ENCODE data around the gene EPB41L4A.
"Not testable (repeated sequence)": the region's sequence is repeated elsewhere in the genome, so short reads cannot be mapped to it uniquely, and the experiment has no call there.

The EPB41L4A gene

GRCh38 chr5:112248623-112249022, 170.5 kb downstream of the EPB41L4A start:
- DNase-seq: no peak

- DNase-seq: no peak
Observed at GRCh38 chr5:112247960-112248359, 171.1 kb downstream of the EPB41L4A start.

GRCh38 chr5:112245656-112246055, 173.4 kb downstream of the EPB41L4A start:
- DNase-seq: no peak

DNA sequence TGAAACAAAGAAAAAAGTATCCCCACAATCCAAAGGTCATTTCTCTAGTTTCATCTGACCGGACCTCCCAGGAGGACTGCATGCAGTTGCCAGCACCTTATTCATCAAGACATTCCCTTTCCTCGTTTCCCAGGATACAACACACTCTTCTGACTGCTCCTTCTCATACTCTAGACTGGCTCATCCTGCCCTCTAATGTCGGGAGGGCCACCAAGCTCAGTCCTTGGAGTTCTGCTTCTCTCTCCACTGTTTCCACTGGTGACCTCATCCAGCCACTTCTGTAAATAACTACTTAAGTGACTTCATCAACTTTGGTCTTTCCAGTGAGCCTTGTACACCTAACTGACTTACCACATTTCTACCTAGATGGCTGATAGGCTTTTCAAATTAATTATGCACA, 179.1 kb downstream of the EPB41L4A start:
- no peak for DNase-seq

DNA sequence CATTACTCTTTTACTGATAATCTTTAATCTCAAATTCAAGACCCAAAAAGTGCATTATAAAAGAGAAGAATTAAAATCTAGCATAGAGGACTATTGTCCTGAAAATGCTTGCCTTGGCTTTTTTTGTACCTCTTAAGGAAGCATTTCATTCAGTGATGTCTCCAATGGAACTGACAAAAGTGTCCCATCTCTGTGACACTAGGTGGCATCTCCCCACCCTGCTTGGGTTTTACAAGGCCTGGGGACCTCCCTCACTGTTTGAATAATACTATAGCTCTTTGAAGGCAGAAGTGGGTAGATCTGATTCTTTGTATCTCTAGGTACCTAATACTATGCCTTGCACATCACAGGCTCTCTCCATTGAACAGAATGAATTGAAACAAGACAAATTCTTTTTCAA, 180.6 kb downstream of the EPB41L4A start:
- DNase-seq: no peak

GRCh38 chr5:112237456-112237855, 181.6 kb downstream of the EPB41L4A start:
- DNase-seq: no peak

- DNase-seq: no peak
Observed at GRCh38 chr5:112234000-112234399, 185.1 kb downstream of the EPB41L4A start.

DNA sequence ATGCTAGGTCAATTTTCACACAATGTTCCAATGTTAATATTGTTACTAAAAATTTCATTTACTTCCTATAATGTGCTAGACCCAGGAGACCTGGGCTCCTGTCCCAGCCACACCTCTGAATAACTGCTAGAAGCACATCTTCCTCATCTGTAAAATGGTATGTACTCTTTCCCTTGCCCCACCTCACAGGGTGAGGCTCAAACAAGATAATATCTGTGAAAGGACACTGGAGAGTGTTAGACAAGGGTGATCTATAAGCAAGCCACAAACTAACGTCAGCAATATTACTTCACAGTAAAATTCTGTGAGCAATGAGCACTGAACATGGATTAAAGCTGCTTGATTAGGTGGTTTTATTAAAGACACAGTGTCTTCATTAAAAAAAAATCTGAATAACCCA, 186.4 kb downstream of the EPB41L4A start:
- DNase-seq: no peak

DNA sequence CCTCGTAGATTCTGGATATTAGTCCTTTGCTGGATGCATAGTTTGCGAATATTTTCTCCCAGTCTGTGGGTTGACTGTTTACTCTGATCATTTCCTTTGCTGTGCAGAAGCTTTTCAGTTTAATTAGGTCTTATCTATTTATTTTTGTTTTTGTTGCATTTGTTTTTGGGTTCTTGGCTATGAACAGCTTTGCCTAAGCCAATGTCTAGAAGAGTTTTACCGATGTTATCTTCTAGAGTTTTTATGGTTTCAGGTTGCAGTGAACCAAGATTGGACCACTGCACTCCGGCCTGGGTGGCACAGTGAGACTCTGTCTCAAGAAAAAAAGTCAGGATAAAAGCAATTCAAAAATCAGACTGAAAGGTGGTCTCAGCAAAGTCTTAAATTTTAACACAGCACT, 188.5 kb downstream of the EPB41L4A start:
- no peak for DNase-seq

DNA sequence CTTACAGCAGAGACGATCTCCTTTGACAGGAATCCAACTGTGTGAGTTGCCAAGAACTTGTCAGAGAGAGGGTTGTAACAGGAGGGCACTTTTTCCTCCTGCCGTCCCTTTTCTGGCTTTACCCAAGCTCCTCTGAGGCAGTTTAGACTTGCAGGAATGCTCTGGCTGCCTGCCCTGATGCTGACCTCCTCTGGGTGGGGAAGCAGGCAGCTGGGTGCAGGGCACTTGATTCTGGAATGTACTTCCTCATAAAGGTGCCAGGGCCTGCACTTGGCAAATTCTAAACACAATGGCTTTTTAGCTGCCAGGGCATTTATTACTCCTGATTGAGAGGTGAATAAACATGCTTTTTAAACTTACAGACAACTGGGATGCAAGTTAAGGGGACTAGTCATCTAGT, 190.4 kb downstream of the EPB41L4A start:
- DNase-seq: no peak

DNA sequence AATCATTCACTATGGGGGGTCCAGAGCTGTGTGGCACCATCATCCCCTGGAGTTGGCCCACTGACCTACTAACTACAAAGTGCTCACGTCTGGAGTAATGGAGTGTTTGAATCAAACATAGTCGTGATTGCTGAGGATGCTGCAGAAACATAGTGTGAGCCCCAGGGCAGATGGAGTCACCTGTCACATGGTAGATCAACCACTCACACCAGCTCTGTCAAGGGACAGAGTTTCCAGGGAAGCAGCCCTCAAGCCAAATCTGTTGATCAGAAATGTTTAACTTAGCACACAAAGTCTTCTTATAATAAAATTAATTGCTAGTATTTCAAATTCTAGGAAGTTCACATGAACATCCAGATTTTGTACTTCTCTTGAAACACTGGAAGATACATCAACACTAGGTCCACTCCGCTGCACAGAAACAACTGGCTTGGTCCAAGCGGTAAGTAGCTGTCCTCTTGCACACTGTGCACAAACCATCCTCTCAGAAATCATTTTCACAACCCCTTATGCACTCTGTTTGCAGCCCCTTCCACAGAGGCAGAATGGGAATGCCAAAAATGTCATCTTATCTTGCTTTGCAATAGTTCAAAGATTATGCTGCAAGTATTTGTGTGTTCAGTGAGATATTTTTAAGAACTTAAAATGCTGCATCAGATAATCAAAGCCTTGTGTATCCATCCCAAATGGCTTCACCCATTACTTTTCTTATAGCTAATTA, 191.0 kb downstream of the EPB41L4A start:
- no peak for DNase-seq

DNA sequence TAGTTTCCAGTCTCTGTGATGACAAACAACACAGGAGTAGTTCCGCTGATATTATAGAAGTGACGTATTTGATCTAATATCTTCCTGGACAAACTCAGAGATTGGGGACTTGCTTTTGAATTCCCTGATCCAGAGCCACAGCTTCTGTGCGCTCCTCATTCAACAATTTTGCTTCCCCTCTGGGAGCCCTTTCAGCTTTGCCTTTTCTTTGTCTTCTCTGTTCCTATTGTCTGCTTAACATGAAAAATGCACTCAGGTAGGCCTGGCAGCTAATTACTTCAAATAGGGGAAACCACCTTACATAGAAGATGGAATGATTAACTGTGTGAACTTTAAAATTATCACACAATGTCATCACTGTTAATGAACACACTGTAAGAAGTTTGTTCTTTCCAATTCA, 192.9 kb downstream of the EPB41L4A start:
- no peak for DNase-seq

- not testable (repeated sequence) for DNase-seq
Observed at GRCh38 chr5:112222997-112223396, 196.1 kb downstream of the EPB41L4A start.

DNA sequence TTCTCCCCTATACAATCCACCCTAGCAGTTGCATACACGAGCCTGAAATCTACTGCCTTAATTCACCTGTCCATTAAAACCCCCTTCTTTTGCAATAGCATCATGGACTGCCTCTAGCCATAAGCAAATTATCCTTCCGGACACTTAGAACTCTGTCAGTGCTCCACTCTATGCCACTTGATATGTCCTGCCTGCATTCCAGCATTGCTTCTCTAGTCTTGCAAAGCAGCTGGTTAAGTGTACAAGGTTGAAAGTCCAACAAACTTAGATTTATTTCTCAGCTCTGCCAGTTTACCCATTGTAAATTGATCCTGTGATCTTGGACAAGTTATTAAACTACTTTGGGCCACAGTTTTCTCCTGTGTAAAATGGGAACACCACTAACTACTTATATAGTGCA, 197.9 kb downstream of the EPB41L4A start:
- DNase-seq: no peak

DNA sequence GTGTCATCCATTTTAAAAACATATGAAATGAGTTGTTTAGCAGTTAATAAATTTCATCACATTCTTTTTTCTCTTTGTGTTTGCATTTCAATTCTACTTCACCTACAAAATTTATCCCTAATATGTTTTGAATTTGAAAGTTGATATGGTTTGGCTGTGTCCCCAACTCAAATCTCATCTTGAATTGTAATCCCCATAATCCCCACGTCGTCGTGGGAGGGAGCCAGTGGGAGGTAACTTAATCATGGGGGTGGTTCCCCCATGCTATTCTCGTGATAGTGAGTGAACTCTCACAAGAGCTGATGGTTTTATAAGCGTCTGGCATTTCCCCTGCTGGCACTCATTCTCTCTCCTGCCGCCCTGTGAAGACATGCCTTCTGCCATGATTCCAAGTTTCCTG, 200.1 kb downstream of the EPB41L4A start:
- no peak for DNase-seq

- DNase-seq: no peak
Observed at GRCh38 chr5:112217843-112218579, 201.1 kb downstream of the EPB41L4A start.

DNA sequence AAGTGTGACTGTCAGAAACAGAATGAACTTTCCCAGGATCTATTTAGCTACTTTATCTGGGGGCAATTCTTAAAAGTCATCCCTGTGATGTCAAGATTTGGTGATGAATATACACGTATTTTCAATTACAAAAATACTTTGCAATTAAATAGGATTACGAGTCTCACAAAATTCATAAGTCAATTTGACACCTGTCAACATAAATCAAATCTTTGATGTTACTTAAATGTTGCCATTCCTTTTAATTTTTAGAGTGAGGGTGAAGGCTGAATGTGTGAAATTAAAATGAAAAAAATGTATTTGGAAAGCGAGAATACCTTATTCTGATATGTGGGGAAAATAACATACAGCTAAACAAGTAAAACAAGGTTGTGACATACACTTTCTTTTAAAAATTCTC, 202.9 kb downstream of the EPB41L4A start:
- DNase-seq: no peak

DNA sequence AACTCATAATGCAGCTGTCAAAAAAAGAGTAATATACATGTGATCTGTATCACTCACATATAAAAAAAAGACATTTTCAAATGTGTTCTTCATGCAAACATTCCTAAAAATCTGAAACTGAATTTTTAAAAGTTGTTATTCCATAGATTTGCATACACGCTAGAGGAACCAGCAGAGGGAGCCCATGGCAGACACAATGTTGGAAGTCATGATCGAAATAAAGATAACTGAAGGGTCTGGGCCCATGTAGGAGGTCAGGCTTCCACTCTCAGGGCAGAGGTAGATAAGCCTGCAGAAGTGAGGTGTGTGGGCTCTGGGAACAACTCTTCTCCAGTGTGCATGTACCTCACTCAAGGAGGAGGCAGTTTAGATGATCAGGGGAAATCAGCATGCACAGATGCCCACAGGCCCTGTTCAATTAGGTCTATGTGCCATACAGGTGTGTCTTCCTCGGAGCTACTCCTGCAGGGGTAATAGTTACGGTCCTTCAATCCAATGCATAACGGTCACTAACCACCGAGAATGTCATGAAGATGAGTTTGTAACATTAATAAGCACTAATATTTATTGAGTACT, 208.6 kb downstream of the EPB41L4A start:
- no peak for DNase-seq

DNA sequence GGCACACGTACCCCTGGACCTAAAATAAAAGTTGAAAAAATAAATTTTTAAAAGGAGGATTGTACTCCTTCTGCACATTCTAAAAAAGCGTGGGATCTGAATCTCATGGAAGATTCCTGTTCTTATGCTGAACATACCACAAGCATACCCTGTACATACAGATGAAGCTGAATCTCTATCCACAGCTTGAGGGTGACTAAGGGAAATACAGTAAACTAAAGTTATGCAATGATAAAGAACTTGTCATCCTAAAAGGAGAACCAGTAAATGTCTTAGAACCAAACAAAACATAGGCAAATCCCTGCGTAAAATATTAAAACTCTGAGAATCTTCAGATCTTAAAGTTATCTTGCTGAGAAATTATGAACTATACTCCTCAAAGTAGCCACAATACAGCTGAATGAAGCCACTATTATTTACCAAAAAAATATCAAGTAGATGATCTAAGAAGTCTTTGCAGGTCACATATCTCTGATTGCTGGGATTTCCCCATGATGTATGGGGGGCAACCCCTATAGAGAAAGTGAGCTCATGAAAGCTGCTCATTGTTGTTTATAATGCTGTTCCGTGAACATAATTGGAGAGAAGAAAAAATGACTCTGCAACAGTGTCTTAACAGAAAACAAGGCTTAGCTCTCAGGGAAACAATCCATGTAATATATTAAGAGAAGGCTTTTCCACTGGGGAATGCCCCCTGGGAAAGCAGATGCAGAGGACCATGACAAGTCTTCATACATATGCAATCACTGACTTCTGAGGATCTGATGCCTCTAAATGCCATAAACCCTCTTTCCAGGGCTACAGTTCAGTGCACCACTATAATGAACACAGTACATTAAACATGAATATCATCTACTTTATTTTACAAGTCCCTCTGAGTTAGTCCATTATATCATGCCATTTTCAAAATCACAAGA, 210.1 kb downstream of the EPB41L4A start:
- DNase-seq: no peak

DNA sequence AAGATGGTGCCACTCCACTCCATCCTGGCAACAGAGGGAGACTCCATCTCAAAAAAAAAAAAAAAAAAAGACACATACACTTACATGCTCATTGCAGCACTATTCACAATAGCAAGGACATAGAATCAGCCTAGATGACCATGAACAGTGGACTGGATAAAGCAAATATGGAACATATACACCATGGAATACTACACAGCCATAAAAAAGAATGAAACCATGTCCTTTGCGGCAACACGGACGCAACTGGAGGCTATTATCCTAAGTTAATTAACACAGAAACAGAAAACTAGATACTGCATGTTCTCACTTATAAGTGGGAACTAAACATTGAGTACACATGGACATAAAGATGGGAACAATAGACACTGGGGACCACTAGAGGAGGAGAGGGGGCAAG, 210.9 kb downstream of the EPB41L4A start:
- not testable (repeated sequence) for DNase-seq

DNA sequence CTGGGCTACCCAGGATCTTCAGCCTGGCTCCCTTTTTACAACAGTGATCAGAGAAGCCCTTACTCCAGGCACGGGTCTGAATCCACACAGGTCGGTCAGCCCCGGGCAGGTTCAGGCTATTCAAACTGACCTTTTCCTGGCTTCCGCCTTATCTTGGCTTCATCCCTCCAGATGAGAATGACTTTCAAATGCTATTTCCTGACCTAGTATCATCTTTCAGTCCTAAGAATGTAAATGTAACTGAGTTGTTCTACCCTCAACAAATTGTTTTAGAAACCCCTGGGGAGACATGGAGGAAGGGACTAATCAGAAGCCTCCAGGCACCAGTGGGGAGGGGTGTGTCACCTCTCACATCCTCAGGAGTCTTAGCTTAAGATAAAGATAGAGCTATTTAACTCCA, 213.2 kb downstream of the EPB41L4A start:
- no peak for DNase-seq

DNA sequence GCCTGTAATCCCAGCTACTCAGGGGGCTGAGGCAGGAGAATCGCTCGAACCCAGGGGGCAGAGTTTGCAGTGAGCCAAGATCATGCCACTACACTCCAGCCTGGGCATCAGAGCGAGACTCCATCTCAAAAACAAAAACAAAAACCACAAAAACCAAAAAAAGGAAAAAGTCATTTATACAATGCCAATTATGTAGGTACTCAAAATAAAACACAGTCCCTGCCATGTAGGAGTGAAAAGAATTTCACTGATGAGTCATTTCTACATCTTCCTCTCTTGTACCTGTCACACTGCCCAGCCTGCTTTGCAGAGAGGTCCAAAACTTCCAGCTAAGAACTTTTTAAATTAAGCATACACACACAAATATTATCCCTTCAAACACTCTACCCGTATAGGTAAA, 215.8 kb downstream of the EPB41L4A start:
- DNase-seq: no peak

DNA sequence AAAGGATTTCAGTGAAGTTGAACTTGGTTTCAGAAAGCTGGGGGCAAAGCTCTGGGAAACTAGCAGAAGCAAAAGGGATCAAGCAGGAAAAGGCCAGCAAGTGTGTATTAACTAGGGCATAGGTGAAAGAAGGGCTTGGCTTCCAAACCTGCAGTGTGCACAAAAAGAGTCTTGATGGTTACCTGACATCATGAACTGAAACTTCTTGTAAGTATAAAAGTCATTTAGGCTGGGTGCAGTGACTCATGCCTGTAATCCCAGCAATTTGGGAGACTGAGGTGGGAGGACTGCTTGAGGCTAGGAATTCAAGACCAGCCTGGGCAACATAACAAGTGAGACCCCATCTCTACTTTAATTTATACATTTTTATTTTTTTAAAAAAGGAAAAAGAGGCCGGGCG, 216.4 kb downstream of the EPB41L4A start:
- DNase-seq: no peak
